Measurements from ENCODE around the gene NYNRIN.
"Not testable (repeated sequence)": the region's sequence is repeated elsewhere in the genome, so short reads cannot be mapped to it uniquely, and the experiment has no call there.

NYNRIN gene

DNA sequence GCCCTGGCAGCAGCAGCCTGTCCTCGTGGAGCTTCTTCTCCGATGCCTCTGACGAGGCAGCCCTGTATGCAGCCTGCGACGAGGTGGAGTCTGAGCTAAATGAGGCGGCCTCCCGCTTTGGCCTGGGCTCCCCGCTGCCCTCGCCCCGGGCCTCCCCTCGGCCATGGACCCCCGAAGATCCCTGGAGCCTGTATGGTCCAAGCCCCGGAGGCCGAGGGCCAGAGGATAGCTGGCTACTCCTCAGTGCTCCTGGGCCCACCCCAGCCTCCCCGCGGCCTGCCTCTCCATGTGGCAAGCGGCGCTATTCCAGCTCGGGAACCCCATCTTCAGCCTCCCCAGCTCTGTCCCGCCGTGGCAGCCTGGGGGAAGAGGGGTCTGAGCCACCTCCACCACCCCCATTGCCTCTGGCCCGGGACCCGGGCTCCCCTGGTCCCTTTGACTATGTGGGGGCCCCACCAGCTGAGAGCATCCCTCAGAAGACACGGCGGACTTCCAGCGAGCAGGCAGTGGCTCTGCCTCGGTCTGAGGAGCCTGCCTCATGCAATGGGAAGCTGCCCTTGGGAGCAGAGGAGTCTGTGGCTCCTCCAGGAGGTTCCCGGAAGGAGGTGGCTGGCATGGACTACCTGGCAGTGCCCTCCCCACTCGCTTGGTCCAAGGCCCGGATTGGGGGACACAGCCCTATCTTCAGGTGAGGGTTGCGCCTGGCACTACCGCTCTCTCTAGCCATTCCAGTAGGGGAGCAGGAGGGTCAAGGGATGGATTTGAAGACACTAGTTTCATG is 28.7 kb upstream of the NYNRIN start:
- no peak for DNase-seq (ENCODE audit: low read depth in 2 of 2)

DNA sequence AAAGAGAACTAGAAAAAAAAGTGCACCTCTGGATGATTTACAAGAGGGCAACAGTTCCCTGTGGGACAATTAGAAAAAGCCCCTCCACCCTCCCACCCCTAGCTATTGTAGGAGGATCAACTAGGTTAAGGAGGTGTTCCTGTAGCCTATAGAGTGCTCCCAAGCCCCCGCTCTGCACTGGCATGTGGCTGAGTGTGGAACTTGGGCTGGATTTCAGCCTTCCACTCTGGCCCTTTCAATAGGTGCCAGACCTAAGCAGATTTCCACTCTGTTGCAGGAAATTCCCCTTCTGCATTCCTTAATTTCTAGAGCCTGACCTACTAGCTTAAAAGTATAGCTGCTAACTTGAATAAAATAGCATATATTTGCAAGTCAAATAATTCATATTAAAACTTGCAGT is 28.1 kb upstream of the NYNRIN start:
- DNase-seq (ENCODE audit: low read depth in 2 of 2): no peak

DNA sequence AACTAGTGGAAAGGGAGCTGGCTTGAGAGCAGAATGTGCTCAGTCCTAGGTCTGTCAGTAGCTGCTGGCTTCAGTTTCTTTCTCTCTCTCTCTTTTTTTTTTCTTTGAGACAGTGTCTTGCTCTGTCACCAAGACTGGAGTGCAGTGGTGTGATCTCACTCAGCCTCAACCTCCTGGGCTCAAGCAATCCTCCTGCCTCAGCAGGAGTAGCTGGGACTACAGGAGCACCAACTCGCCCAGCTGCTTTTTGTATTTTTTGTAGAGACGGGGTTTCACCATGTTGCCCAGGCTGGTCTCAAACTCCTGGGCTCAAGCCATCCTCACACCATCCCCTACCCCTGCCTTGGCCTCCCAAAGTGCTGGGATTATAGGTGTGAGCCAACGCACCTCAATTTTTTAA is 27.2 kb upstream of the NYNRIN start:
- not testable (repeated sequence) for DNase-seq (ENCODE audit: low read depth in 2 of 2)

DNA sequence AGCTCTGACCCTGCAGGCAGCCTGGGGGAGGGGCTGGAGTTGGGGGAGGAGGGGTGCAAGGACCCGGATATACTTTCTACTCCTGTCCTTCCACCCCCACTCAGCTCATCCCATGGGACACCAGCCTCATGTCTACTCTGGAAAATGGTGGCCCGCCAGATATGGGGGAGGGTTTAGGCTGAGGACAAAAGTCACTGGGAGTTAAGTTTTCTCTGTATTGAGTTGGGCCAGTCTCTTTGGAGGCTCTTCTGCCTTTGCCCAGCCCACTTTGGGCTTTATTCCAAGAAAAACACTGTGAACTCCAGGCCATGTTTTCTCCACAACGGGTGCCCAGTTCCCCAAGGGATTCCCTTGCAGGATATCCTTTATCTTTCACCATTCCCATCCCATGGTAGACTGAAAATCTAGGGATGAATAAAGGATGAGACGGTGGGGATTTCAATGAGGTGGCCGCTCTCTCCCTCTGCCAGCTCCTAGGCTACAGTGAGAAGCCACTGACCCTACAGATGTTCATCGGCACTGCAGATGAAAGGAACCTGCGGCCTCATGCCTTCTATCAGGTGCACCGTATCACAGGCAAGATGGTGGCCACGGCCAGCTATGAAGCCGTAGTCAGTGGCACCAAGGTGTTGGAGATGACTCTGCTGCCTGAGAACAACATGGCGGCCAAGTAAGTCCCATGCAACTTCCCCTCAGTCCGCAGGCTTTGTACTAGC is 25.9 kb upstream of the NYNRIN start:
- DNase-seq (ENCODE audit: low read depth in 2 of 2): no peak

DNA sequence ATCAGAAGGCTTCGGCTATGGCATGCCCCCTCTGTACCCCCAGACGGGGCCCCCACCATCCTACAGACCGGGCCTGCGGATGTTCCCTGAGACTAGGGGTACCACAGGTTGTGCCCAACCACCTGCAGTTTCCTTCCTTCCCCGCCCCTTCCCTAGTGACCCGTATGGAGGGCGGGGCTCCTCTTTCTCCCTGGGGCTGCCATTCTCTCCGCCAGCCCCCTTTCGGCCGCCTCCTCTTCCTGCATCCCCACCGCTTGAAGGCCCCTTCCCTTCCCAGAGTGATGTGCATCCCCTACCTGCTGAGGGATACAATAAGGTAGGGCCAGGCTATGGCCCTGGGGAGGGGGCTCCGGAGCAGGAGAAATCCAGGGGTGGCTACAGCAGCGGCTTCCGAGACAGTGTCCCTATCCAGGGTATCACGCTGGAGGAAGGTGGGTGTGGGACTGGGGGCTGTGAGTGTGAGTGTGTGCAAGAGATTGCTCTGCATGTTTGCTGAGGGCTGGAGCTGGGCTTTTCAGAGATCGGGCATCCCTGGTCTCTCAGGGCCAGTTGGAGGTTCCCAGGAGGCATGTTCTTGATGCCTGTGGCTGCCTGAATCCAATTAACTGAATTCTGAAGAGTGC is 22.2 kb upstream of the NYNRIN start:
- DNase-seq (ENCODE audit: low read depth in 2 of 2): no peak

DNA sequence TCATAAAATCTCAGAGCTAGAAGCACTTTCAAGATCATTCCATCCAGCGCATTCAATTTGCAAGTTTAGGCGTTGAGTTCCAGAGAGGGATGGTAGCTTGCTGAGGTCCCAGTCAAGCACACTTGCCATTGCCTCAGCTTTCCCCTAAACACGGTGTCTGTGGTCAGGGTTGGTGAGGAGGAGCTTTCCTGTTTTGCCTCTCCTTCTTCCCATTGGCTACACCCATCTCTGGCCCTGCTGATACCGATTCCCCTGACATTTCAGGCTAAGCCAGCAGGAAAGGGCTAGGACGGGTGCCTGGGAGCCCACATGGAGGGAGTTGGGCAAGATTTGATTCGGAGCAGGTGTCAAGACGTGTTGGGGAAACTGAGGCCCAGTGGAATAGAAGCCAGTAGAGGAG is 21.7 kb upstream of the NYNRIN start:
- DNase-seq (ENCODE audit: low read depth in 2 of 2): no peak

DNA sequence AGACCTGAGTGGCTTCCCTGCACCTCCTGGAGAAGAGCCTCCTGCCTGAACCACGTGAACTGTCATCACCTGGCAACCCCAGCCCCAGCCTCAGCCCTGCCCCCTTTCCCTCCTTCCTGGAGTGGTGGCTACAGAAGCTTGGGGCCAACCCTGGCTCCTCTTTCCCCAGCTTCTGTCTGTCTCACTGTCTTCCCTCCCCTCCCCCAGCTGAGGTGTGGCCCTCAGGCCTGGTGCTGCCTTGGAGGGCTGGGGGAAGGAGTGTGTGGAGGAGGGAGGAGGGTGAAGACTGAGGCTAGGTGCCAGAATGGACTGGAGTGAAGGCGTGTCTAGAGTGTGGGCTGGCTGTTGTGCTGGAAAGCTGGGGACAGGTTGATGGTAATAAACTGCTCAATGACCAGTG is 21.1 kb upstream of the NYNRIN start:
- DNase-seq (ENCODE audit: low read depth in 2 of 2): no peak

DNA sequence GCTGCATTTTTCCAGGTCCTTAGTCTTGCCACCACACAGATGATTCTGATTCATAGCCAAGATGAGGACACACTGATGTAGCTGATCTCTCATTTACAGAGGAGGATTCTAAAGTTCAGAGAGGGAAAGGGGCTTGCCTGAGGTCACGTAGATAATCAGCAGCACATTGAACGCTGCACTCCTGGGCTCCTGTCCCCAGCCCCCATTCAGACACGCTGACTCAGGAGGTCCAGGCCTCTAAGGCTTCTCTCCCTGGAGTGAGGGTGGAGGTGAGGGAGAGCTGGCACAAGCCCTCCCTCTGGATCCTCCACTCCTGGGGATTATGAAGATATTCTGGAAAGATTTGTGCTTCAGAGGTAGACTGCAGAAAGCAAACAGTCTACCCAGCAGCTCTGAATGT is 20.5 kb upstream of the NYNRIN start:
- DNase-seq (ENCODE audit: low read depth in 2 of 2): no peak

DNA sequence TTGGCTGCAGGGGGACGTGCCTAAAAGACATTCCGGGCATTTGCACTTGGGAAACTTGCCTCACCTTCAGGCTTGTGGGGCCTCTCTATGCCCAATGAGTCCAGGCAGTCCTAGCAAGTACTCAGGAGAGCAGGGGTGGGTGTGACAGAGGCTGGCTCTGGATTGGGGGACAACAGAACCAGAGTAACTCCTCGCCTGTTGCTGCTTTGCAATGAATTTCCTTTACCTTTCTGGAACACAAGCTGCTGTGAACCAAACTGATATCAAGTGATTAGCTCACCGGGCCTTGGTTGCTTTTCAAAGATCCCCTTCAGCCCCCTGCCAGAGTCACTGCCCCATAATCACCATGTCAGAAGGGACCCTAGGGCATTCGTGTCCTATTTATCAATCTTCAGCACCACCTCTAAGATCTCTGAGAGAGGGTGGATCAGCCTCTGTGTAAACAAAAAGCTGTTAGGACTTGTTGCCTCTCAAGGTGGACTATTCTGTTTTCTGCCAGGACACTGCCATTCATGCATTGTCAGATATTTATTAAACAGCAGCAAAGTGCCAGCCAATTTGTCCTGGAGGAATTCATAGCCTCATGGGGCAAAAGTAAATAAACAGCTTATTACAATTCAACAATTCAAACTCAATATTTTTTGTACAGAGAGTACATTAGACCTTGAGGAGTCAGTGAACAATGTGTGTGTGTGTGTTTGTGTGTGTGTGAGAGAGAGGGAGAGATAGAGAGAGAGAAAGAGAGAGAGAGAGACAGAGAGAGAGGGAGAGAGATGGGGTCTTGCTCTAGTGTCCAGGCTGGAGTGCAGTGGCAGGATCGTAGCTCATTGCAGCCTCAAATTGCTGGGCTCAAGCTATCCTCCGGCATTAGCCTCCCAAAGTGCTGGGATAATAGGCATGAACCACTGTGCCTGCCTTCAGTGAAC is 19.6 kb upstream of the NYNRIN start:
- DNase-seq (ENCODE audit: low read depth in 2 of 2): no peak

DNA sequence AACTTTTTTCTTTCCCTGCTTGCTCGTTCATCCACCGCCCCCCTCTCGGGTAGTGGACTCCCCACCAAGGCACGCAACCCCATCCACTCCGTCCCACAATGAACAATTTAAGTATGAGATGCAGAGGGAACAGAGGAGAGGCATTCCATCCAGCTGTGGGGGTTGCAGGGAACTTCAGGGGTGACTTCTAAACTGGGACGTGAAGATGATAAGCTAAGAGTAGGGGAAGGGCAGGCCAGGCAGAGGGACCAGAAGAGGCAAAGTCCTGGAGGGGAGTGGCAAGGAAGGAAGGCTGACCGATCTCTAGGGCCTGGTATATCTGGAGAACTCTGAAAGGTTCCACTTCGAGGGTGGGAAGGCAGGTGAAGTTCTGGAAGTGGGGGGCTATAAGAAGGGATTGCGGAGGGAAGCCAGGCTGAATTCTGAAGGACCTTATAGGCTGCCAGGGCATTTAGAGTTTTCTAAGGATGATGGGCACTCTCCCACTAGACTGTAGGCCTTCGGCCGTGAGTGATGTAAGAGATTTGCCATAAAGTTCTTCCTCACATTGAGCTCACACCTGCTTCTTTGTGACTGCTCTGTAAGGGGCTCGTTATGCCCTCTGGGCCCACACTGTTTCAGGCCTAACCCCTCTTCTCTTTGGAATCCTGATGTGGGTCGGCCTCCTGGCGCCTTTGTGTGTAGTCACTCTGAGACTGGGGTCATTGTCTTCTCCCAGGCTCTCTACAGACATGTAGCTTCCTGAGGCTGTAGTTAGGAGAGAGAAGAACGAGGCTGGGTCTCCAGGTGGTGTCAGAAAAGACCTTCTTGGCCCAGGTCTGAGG is 18.7 kb upstream of the NYNRIN start:
- no peak for DNase-seq (ENCODE audit: low read depth in 2 of 2)

DNA sequence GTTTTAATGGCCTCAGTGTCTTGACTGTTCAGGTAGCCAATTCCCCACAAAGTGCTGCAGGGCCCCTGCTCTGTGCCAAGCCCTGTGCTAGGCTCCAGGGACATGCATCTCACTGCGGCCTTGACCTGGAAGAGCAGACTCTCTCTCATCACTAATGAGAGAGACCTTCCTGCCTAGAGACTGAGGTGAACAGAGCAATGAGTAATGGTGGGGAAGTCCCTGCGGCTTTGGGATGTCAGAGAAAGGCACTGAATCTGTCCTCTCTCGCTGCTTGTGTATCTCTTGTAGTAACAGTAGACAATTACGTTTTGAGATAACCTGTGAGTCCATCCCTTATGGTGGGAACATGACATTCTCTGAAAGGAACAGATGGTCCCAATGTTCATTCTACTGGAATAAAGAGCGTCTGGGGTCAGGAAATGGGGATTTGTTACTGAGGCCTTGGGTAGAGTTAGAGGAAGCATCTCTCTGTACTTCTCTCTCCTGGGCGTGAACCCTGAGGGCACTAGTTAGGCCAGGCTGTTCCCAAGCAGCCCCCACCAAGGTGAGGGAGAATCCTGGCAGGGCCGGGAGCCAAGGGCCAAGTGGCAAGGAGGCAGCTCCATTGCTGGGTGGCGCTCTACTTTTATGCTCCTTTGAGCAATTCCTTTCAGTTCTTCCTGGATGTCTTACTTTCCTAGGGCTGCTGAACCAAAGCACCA is 17.3 kb upstream of the NYNRIN start:
- no peak for DNase-seq (ENCODE audit: low read depth in 2 of 2)

DNA sequence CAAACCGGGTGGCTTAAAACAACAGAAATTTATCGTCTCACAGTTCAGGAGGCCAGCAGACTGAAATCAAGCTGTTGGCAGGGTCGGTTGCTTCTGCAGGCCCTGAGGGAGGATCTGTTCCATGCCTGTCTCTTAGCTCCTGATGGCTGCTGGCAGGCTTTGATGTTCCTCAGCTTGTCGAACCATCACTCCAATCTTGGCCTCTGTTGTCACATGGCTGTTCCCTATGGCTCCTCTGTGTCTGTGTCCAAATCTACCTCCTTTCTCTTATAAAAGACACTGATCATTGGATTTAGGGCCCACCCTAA is 16.8 kb upstream of the NYNRIN start:
- DNase-seq (ENCODE audit: low read depth in 2 of 2): no peak

DNA sequence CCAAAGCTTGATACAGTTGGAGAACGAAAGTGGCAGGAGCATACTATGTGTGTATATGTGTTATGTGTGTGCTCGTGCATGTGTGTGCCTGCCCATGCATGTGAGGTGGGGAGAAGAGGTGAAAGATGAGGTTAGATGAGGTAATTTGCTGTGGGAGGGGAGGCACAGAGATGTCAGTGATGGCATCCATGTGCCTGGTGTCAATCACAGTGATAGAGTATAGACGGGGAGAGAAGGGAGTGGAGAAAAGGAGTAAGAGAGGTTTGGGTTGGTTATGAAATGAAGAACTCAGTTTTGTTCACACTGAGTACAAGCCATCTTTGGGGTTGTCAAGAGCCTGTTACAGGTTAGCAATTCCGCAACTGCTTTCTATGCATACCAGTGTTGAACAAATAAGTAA is 14.6 kb upstream of the NYNRIN start:
- no peak for DNase-seq (ENCODE audit: low read depth in 2 of 2)

DNA sequence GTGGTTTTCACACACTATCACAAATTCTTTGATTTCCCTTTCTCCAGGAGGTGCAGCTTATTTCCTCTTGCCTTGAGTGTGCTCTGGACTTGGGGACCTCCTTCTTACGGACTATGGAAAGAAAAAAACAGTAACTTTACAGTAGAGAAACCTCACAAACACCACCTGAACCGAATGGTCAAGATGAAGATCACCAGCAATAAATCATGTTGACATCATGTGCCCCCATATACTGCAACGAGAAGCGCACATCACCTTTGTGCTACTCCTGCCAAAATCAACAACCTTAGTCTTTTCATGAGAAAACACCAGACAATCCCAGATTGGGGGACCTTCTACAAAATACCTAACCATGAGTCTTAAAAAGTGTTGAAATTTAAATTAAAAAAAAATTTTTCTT is 13.3 kb upstream of the NYNRIN start:
- no peak for DNase-seq (ENCODE audit: low read depth in 2 of 2)

DNA sequence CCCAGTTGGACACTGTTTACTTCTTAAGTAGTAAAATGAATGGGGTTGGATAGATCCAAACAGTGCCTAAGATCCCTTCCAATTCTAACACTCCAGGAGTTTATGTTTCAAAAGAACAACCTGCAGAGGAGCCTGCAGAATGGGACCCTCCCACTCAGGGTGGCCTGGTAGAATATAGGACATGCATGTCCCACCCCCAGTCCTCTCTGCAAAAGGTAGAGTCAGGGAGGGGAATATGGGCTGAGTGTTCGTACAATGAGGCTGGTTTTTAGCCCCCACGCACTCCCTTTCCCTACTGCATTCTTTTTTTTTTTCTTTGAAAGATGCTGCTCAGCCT is 11.8 kb upstream of the NYNRIN start:
- no peak for DNase-seq (ENCODE audit: low read depth in 2 of 2)

DNA sequence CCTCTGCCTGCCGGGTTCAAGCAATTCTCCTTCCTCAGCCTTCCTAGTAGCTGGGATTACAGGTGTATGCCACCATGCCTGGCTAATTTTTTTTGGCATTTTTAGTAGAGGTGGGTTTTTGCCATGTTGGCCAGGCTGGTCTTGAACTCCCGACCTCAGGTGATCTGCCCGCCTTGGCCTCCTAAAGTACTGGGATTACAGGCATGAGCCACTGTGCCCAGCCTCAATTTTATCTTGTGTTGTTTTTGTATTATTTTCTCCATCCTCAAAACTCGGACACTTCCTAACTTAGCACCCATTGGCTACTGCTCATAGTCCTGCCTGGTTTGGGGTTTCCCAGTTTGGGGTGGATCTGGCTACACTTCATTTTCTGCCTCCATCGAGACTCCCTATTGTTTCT is 11.2 kb upstream of the NYNRIN start:
- not testable (repeated sequence) for DNase-seq (ENCODE audit: low read depth in 2 of 2)

DNA sequence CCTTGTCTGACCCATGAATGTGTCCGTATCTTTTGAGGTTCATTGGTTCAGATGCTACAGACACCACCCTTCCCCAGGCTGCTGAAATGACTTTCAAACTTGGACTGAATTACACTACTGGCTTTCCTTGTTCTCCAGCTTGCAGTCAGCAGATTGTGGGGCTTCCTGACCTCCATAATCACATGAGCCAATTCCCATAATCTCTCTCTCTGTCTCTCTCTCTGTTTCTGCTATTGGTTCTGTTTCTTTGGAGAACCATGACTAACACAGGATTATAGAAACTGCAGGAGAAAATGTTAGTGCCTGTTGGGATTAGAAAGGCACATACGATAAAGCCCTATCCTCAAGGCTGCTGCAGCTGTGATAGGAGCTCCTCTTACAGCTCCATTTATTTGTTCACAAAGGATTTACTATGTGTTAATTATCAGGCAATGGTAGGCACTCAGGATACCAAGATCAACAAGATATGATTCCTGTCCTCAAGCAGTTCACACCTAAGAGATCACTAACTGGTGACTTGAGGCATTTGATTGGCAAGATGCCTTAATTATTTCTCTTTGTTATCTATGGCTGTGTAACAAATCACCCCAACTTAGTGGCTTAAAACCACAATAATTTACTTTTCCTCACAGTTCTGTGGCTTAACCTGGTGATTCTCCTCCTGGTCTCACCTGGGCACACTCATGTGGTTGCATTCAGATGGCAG is 10.2 kb upstream of the NYNRIN start:
- no peak for DNase-seq (ENCODE audit: low read depth in 2 of 2)

DNA sequence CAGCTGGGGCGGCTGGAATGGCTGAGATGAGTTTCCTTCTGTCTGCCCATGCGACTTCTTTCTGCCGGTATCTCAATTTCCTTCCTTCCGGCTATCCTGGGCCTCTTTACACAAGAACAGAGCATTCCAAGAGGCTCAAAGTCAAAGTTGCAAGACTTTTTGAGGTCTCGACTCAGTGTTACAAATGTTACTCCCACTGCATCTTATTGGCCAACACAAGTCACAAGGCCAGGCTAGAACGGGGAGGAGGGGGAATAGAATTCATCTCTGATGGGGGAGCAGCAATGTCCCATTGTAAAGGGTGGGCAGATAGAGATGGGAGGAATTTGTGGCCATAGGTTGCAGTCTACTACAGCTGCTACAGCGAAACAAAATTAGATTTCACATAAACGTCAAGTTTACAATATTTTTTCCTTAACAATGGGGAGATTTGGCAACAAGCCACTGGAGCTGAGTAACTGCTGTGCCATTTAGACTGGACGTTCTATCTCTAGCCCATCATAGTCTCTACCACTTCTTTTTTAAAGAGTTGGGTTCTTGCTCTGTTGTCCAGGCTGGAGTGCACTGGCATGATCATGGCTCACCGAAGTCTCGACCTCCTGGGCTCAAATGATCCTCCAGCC is 9.5 kb upstream of the NYNRIN start:
- DNase-seq (ENCODE audit: low read depth in 2 of 2): no peak

DNA sequence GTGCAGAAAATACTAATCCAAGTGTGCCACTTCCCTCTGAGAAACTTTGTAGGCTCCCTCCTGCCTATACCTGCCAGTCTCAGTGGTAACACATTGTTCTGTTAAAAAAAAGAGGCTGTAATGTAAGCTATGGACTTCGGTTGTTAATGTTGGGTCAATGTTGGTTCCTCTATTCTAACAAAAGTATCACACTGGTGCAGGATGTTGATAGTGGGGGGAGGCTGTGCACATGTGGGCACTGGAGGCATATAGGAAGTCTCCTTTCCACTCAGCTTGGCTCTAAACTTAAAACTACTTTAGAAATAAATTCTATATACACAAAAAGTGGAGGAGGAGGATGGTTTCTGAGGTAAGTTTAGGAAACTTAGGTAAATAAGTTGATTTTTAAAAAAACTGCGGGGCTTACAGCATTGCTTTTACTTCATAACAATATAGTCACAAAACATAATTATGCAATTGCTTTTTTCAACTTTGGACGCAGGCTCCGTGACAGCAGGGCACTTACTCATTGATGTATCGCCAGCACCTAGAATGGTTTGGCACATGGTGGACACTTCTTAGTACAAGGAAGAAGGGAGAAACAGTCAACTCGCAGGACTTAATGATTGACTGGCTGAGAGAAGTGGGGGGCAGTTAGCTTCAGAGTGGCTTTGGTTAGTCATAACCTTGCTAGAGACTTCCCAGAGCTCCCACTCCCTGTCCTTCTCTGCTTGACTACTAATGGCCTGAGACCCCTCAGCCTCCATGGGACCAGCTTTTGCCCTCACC is 7.9 kb upstream of the NYNRIN start:
- DNase-seq (ENCODE audit: low read depth in 2 of 2): no peak
